8988T (cell line): ENCODE data around the gene TRAM1L1.

Source experiments
- DNase-seq: peaks from one replicate; pipeline ENCODE4 v3.0.0; 2011

The TRAM1L1 gene

DNA sequence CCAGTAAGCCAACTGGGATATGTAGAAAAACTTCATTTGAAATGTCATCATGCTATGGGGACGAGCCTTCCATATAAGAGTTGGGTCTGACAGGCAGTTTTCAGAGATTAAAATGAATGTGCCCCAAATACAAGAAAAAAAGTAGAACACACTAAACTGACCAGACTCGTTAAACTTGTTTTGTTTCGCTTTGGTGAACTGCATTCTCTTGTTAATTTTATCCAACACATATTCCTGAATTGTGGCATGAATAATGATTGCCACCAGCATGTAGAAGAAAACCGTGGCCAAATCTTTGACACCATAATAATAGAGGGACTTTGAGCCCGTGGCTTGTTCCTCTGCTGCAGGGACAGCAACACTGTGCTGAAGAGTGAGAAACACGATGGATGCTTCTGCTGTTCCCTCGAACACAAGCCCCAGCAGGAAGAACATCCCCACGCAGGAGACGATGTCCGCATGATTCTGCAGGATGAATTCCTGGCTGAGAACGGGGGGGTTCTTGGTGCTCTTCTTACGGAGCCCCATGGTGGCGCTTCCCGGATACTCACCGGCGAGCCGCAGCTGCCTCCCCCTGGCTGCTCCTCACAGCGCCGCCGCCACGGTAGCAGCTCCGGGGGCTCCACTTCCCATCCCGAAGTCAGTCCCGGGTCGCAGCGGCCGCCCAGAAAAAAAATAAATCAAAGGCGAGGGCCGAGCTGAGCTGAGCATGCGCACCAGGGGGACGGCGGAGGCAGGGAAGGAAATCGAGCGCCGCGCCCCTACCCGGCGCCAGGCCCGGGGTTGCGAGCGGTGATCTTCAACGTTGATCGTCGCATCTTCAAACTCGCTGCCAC lies at the start of gene TRAM1L1:
TRAM1L1 (minus strand) TSS at position 711 of the 836 bp plus-strand sequence; CDS start at position 528, 183 bp downstream.
- no peak for DNase-seq

GRCh38 chr4:117134386-117134785 lies 49.0 kb upstream of the TRAM1L1 start:
- no peak for DNase-seq

DNA sequence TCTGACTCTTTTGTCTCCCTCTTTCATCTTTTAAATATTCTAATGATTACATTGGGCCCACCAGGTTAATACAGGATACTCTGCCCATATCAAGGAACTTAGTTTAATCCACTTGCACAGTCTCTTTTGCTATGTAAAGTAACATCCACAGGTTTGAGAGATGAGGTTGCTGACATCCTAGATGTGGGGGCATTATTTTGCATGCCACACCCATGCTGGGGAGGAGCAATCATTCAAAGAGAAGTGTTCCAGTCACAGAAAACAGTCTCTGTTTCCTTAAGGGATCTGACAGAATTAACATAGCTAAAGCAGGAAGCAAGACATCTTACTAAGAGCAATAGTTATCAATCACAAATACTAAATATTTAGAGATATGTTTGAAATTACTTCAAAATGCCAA lies 11.5 kb upstream of the TRAM1L1 start:
- no peak for DNase-seq

GRCh38 chr4:117096462-117096861 lies 11.1 kb upstream of the TRAM1L1 start:
- DNase-seq: no peak

DNA sequence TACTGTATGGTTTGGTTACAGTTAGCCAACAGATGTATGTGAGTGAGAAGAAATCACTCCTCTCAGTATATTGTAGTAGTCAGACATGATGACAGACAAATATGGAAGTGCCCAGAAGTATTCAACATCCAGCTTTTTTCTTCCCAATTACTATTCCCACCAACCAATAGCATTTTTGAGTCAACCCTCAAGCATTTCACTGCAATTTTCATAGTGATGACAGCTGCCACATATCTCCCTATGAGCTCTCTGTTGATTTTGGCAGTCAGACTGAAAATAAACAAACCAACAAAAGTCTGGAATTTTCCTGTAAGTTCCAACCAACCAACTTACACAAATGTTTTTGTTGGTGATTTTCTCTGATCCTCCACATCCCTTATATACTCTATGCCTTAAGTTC lies 8.2 kb upstream of the TRAM1L1 start:
- DNase-seq: no peak

DNA sequence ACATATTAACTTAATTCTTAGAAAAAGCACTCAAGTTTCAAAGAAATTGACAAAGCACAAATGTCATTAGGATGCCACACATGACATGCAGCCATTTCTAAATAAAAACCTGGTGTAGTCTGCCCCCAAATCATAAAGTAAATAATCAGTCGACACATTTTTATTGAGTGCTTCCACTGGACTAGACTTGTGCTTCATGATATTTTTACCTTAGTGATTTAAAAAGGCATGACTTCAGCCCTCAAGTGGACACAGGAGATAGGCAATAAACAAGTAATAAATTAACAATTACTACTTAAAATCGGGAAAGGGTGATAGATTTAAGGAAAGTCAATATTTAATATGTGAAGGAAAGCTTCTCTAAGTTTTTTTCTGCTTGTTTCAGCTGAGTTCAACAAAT lies 7.6 kb downstream of the TRAM1L1 start:
- DNase-seq: no peak

- DNase-seq: no peak
Measured at GRCh38 chr4:117068120-117068519, 17.3 kb downstream of the TRAM1L1 start.

DNA sequence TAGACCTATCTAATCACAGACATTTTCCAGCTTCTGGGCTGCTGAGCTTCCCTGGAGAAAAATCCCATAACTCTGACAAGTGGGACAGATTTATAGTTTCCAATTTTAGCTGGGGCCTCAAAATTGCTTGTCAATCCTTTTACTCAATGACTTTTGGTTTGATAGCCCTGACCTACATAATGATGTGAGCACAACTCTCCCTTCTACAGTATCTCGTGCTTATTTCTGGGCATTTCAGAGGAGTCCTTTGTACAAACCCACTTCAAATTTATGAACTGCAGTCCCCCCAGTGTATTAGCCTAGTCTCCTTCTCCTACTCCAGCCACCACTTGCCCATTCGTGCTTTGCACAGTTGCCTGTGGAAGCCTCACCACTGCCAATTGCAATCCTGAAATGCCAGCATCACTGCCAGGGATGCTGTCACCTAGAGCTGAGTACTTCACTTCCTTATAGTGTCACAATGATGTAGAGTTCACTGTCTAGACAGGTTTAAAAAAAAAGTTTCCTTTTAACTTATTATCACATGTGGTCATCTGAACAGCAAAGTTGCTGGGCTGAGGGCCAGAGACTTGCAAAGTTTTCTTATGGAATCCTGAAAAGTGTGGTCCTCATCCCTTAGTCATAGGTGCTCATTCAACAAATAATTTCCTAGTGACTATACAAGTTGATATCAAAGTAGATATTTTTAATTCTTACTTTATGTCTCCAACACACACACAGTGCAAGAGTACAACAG lies 21.2 kb downstream of the TRAM1L1 start:
- no peak for DNase-seq

DNA sequence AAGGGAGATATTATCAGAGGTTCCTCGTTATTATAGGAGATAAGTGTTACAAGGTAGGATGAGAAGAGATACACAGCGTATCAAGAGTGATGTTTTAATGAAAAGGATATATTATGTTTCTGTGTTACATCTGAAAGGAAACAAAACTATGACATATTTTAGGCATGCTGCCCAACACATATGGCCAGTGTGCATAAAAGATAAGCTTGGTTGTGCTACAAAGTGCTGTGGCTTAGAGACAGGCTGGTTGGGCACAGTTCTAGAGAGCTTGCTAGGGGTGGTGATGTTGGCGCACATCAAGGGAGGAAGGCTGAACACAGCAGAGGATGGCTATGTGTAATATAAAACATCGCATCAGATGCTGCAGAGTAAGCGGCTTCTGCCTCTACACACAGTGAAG lies 42.4 kb downstream of the TRAM1L1 start:
- DNase-seq: no peak
